ENCODE results near the gene MACROD2. TPM values are rescaled to one million over a fixed set of nuclear protein-coding genes. Genes with fewer than 3 reads are reported as not detected.

MACROD2 gene
- total RNA-seq, 1 experiment from 2014 or later, result 0.02 TPM

- no peak for DNase-seq (ENCODE audit: low spot score)
Observed at GRCh38 chr20:15576411-15576810, 1581.1 kb downstream of the MACROD2 start.

GRCh38 chr20:15578113-15578512 lies 1582.8 kb downstream of the MACROD2 start:
- no peak for DNase-seq (ENCODE audit: low spot score)

- DNase-seq (ENCODE audit: low spot score), result no peak
Observed at GRCh38 chr20:15579688-15580087, 1584.4 kb downstream of the MACROD2 start.

- DNase-seq (ENCODE audit: low spot score), result peak; percentile 14
Observed at GRCh38 chr20:15582146-15582760, 1586.9 kb downstream of the MACROD2 start.

- no peak for DNase-seq (ENCODE audit: low spot score)
Observed at GRCh38 chr20:15584507-15584906, 1589.2 kb downstream of the MACROD2 start.

- DNase-seq (ENCODE audit: low spot score), result no peak
Observed at GRCh38 chr20:15593081-15593480, 1597.8 kb downstream of the MACROD2 start.

- DNase-seq (ENCODE audit: low spot score), result no peak
Observed at GRCh38 chr20:15594158-15594695, 1598.9 kb downstream of the MACROD2 start.

- no peak for DNase-seq (ENCODE audit: low spot score)
Observed at GRCh38 chr20:15596220-15596890, 1601.0 kb downstream of the MACROD2 start.

- DNase-seq (ENCODE audit: low spot score), result no peak
Observed at GRCh38 chr20:15597306-15597705, 1602.0 kb downstream of the MACROD2 start.

GRCh38 chr20:15599961-15600360 lies 1604.6 kb downstream of the MACROD2 start:
- DNase-seq (ENCODE audit: low spot score), result no peak

GRCh38 chr20:15600565-15600964 lies 1605.2 kb downstream of the MACROD2 start:
- DNase-seq (ENCODE audit: low spot score), result no peak

- no peak for DNase-seq (ENCODE audit: low spot score)
Observed at GRCh38 chr20:15603506-15603905, 1608.2 kb downstream of the MACROD2 start.

GRCh38 chr20:15603978-15604805 lies 1608.9 kb downstream of the MACROD2 start:
- no peak for DNase-seq (ENCODE audit: low spot score)

GRCh38 chr20:15609921-15610320 lies 1614.6 kb downstream of the MACROD2 start:
- DNase-seq (ENCODE audit: low spot score), result no peak

GRCh38 chr20:15610787-15611186 lies 1615.5 kb downstream of the MACROD2 start:
- DNase-seq (ENCODE audit: low spot score), result no peak

- DNase-seq (ENCODE audit: low spot score), result no peak
Observed at GRCh38 chr20:15611541-15611940, 1616.2 kb downstream of the MACROD2 start.

- no peak for DNase-seq (ENCODE audit: low spot score)
Observed at GRCh38 chr20:15612198-15612597, 1616.9 kb downstream of the MACROD2 start.

- DNase-seq (ENCODE audit: low spot score), result no peak
Observed at GRCh38 chr20:15612769-15613168, 1617.5 kb downstream of the MACROD2 start.

- DNase-seq (ENCODE audit: low spot score), result no peak
Observed at GRCh38 chr20:15613530-15613929, 1618.2 kb downstream of the MACROD2 start.

- no peak for DNase-seq (ENCODE audit: low spot score)
Observed at GRCh38 chr20:15616626-15617025, 1621.3 kb downstream of the MACROD2 start.

GRCh38 chr20:15618110-15618509 lies 1622.8 kb downstream of the MACROD2 start:
- no peak for DNase-seq (ENCODE audit: low spot score)

- peak; percentile 27 for DNase-seq (ENCODE audit: low spot score)
Observed at GRCh38 chr20:15618912-15619311, 1623.6 kb downstream of the MACROD2 start.
